Measurements from ENCODE around the gene GCK.
A peak's percentile ranks its signal among the peaks of the same experiment; 100 is the strongest.
"Not testable (repeated sequence)": the region's sequence is repeated elsewhere in the genome, so short reads cannot be mapped to it uniquely, and the experiment has no call there.

The GCK gene

GRCh38 chr7:44208085-44208484 is 18.8 kb upstream of the GCK start:
- TF ChIP-seq CTCF (IDR thresholded peaks at IDR 0.05; ENCODE audit: low read depth, low read length, missing control alignments) = no peak
- DNase-seq (ENCODE audit: low read depth) = no peak

GRCh38 chr7:44206008-44206407 is 16.8 kb upstream of the GCK start:
- TF ChIP-seq CTCF (IDR thresholded peaks at IDR 0.05; ENCODE audit: low read depth, low read length, missing control alignments) = no peak
- no peak overlapping the region for H3K4me3 ChIP-seq (ENCODE audit: low read depth, low read length)
- DNase-seq (ENCODE audit: low read depth) = no peak

More at GRCh38 chr7:44208085-44208484, 18.8 kb upstream of the GCK start:
- no peak overlapping the region for H3K4me3 ChIP-seq (ENCODE audit: low read depth, low read length)

GRCh38 chr7:44201813-44202212 is 12.6 kb upstream of the GCK start:
- H3K4me3 ChIP-seq (ENCODE audit: low read depth, low read length) = peak overlapping the region; percentile 84
- no peak for TF ChIP-seq CTCF (IDR thresholded peaks at IDR 0.05; ENCODE audit: low read depth, low read length, missing control alignments)
- no peak for DNase-seq (ENCODE audit: low read depth)

GRCh38 chr7:44200699-44201461 is 11.6 kb upstream of the GCK start, which contains the start of gene YKT6:
Gene YKT6 (plus strand): TSS chr7:44200978. CDS start chr7:44201136, 158 bp downstream.
- TF ChIP-seq CTCF (IDR thresholded peaks at IDR 0.05; ENCODE audit: low read depth, low read length, missing control alignments) = peak; percentile 50
- DNase-seq (ENCODE audit: low read depth) = peak; percentile 93
- H3K4me3 ChIP-seq (ENCODE audit: low read depth, low read length) = peak within 1 kb of the TSS; percentile 84

- not testable (repeated sequence) for DNase-seq (ENCODE audit: low read depth); H3K4me3 ChIP-seq (ENCODE audit: low read depth, low read length)
Measured at GRCh38 chr7:44200163-44200562, 10.9 kb upstream of the GCK start.

GRCh38 chr7:44197474-44197873 is 8.2 kb upstream of the GCK start:
- no peak for DNase-seq (ENCODE audit: low read depth)
- TF ChIP-seq CTCF (IDR thresholded peaks at IDR 0.05; ENCODE audit: low read depth, low read length, missing control alignments) = no peak
- H3K4me3 ChIP-seq (ENCODE audit: low read depth, low read length) = no peak overlapping the region

GRCh38 chr7:44196450-44196872 is 7.2 kb upstream of the GCK start:
- DNase-seq (ENCODE audit: low read depth) = no peak
- TF ChIP-seq CTCF (IDR thresholded peaks at IDR 0.05; ENCODE audit: low read depth, low read length, missing control alignments) = peak; percentile 78
- no peak overlapping the region for H3K4me3 ChIP-seq (ENCODE audit: low read depth, low read length)

Data from GM12864 (cell line).